Measurements from ENCODE around the gene VARS2.
A peak's percentile ranks its signal among the peaks of the same experiment; 100 is the strongest.

The VARS2 gene

GRCh38 chr6:30884521-30885480, 29.2 kb upstream of the VARS2 start:
- DNase-seq (ENCODE audit: low read depth, low spot score): no peak

- no peak for DNase-seq (ENCODE audit: low read depth, low spot score)
Observed at GRCh38 chr6:30885481-30885998, 28.5 kb upstream of the VARS2 start.

GRCh38 chr6:30885999-30886896, 27.8 kb upstream of the VARS2 start:
- DNase-seq (ENCODE audit: low read depth, low spot score): peak; percentile 96

DNA sequence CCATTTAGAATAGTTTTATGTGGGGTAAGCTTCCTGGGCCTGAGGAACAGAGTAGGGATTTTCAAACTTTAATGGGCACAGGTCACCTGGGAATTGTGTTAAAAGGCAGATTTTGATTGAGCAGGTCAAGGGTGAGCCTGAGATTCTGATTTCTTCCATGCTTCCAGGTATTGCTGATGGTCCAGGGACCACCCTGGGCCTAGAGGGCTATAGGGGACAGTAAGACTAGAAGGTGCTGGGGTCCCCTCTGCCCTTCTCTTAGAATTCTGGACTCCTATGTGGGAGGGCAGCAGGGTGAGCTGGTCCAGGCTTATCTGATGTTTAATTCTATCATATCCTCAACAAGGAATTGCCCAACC, 27.2 kb upstream of the VARS2 start:
- no peak for DNase-seq (ENCODE audit: low read depth, low spot score)

DNA sequence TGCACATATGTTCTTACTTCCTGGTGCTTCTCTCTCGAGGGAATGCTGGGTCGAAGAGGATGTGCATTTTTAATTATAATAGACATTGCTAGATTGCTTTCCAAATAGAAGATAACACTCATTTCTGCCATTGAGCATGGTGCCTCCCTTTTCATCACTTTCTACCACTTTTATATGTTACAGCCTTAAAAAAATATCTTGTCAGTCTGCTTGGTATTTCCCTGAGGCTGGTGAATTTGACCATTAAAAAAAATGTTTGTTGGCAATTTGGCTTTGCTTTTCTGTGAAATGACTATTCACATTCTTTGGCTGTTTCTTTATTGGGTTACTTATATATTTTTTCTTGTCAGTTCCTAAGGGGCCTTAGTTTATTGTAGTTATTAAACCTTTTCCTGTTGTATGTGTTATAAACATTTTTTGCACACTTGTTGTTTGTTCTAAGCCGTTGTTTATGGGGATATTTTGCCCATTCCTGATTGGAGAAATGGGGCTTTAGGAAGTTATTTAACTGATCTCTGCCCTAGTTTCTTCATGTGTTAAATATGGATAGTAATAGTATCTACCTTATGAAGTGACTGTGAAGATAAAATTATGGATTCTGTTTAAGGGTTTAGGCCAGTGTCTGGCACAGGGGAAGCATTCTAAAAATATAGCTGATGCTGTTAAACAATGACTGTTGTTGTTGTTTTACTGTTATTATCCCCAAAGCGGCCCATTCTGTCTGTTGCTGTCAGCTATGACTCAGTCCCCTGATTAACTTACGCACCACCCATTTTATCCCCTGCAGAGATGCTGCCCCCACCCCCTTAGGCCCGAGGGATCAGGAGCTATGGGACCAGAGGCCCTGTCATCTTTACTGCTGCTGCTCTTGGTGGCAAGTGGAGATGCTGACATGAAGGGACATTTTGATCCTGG, 25.9 kb upstream of the VARS2 start:
- DNase-seq (ENCODE audit: low read depth, low spot score): no peak

DNA sequence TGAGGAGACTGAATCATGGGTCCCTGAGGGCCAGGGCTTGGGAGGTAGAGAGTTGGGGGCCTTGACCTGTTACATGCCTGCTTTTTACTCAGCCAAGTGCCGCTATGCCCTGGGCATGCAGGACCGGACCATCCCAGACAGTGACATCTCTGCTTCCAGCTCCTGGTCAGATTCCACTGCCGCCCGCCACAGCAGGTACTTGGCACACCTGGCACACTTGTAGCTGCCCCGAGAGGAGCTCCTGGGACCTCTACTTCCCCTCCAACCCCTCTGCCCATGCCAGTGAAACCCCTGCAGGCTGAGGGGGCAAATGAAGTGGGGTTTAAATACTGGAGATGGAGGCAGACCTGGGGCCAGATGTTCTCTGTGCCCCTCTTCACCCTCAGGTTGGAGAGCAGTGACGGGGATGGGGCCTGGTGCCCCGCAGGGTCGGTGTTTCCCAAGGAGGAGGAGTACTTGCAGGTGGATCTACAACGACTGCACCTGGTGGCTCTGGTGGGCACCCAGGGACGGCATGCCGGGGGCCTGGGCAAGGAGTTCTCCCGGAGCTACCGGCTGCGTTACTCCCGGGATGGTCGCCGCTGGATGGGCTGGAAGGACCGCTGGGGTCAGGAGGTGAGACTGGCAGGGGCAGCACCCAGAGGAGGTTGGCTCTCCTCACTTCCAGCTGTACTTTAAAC, 25.1 kb upstream of the VARS2 start:
- DNase-seq (ENCODE audit: low read depth, low spot score): no peak

- no peak for DNase-seq (ENCODE audit: low read depth, low spot score)
Observed at GRCh38 chr6:30889496-30889885, 24.5 kb upstream of the VARS2 start.

DNA sequence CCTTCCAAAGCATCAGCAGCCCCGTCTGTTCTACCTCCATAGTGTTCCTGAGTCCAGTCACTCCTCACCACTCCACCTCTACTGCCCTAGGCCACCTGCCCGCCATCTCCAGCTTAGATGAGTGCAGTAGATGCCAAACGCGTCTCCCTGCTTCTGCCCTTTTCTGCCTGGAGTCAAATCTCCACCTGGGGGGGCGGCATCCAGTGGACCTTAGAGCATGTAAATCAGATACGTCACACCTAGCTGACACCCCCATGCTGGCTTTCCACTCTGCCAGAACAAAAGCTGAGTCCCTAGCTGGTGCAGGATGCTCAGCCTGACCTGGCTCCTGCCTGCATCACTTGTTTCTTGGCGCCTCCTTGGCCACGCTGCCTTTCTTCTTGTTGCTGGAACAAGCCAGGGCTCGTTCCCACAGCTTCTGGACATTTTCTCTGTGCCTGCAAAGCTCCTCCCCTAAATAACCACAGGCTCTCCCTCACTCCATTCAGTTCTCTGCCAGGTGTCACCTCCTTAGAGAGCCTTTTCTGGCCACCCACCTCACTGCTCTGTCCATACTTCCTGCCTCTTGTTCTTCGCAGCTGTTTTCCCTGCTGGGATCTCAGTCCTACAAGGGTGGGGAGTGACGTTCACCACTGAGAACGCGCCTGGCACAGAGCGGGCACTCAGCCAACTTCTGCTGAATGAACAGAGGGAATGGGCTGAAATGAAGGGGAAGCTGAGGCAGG, 24.0 kb upstream of the VARS2 start:
- no peak for DNase-seq (ENCODE audit: low read depth, low spot score)

DNA sequence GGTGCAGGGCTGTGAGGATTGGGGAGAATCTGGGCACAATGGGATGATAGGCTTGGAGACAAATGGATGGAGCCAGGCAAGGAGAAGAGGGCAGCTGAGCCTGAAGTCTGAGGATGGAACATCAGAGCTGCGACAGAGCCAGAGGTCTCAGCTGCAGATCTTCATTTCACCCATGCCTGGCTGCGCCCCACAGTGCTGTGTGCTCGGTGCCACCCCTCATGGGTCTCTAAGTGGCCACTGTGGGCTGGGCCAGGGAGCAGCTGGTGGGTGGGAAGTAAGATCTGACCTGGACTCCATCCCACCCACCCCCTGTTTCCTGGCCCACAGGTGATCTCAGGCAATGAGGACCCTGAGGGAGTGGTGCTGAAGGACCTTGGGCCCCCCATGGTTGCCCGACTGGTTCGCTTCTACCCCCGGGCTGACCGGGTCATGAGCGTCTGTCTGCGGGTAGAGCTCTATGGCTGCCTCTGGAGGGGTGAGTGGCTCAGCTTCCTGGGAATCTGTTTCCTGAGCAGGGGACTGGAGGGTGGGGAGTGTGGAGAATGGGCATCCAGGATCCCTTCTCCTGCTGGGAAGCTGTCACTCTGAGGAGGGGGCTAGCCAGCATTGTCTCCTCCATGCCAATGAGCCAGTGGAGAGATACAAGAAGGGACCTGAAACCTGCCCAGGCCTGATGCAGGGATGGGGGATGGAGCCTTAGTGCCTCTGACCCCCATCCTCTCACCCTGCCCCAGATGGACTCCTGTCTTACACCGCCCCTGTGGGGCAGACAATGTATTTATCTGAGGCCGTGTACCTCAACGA, 23.2 kb upstream of the VARS2 start:
- DNase-seq (ENCODE audit: low read depth, low spot score): no peak

- no peak for DNase-seq (ENCODE audit: low read depth, low spot score)
Observed at GRCh38 chr6:30891450-30891723, 22.7 kb upstream of the VARS2 start.

DNA sequence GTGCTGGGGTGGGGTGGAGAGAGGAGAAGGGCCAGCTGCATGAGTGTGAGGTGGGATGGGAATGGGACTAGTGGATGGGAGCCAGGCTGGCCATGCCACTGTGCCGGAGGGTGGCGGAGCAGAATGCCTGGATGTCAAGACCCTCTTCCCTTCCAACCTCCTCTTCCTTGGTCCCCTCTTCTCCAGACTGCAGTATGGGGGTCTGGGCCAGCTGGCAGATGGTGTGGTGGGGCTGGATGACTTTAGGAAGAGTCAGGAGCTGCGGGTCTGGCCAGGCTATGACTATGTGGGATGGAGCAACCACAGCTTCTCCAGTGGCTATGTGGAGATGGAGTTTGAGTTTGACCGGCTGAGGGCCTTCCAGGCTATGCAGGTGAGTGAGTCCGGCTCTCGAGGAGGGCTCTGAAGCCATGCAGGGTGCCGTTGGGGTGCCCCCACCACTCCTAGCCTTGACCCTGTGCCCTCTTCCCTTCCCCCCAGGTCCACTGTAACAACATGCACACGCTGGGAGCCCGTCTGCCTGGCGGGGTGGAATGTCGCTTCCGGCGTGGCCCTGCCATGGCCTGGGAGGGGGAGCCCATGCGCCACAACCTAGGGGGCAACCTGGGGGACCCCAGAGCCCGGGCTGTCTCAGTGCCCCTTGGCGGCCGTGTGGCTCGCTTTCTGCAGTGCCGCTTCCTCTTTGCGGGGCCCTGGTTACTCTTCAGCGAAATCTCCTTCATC, 22.1 kb upstream of the VARS2 start:
- DNase-seq (ENCODE audit: low read depth, low spot score): no peak

GRCh38 chr6:30893001-30893591, 20.9 kb upstream of the VARS2 start:
- no peak for DNase-seq (ENCODE audit: low read depth, low spot score)

GRCh38 chr6:30893666-30894065, 20.4 kb upstream of the VARS2 start:
- no peak for DNase-seq (ENCODE audit: low read depth, low spot score)

- no peak for DNase-seq (ENCODE audit: low read depth, low spot score)
Observed at GRCh38 chr6:30894381-30894780, 19.7 kb upstream of the VARS2 start.

DNA sequence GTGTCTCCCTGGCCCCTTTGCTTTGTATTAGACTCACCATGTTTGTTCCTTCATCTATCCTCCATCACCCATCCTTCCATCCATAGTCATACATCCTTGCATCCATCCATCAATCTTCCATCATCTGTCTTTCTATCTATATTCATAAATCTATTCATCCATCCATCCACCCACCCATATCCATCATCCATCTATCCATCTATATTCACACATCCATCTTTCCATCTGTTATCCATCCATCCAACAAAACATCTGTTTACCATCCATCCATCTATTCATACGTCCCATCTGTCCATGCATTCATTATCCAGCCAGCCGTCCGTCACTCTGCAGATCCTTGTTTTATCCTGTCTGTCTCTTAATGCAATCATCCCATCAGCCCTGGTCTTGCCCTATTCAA, 19.1 kb upstream of the VARS2 start:
- no peak for DNase-seq (ENCODE audit: low read depth, low spot score)

DNA sequence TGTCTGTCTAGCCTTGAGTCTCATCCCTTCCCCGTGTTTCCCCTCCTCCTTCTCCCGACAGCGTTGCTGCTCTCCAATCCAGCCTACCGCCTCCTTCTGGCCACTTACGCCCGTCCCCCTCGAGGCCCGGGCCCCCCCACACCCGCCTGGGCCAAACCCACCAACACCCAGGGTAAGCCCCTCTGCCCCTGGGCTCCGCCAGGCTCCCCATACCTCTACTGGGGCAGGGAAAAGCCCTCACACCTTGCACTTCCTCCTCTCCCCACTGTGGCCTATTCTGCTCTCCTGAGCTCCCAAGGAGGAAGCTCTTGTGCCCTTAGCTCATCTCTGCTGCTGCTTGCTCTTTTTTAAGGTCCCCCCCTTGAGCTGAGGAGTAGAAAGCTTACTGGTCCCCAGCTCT, 18.7 kb upstream of the VARS2 start:
- DNase-seq (ENCODE audit: low read depth, low spot score): no peak

DNA sequence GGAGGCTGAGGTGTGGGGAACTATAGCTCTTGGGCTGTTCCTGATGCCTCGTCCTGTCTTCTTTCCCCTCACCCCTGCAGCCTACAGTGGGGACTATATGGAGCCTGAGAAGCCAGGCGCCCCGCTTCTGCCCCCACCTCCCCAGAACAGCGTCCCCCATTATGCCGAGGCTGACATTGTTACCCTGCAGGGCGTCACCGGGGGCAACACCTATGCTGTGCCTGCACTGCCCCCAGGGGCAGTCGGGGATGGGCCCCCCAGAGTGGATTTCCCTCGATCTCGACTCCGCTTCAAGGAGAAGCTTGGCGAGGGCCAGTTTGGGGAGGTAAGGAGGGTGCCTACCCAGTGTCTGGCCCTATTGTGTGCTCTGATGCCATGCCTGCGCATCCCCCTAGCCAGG, 17.5 kb upstream of the VARS2 start:
- DNase-seq (ENCODE audit: low read depth, low spot score): no peak

DNA sequence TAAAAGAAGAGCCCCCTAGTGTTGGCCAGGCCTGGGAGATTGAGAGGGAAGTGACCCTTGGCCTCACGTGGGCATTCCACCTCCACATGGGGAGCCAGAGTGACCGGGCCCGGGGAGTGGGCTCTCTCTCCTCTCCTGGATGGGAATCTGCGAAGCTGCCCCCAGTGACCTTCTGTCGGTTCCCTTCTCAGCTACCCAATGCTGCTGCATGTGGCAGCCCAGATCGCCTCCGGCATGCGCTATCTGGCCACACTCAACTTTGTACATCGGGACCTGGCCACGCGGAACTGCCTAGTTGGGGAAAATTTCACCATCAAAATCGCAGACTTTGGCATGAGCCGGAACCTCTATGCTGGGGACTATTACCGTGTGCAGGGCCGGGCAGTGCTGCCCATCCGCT, 16.2 kb upstream of the VARS2 start:
- no peak for DNase-seq (ENCODE audit: low read depth, low spot score)
